AG20443 (cell line): ENCODE measurements around the gene GPR146.

Experiments used
- DNase-seq: peaks from one replicate; pipeline ENCODE4 v3.0.0; 2012; ENCODE audit warnings: low spot score, mixed read lengths

GPR146 gene

DNA sequence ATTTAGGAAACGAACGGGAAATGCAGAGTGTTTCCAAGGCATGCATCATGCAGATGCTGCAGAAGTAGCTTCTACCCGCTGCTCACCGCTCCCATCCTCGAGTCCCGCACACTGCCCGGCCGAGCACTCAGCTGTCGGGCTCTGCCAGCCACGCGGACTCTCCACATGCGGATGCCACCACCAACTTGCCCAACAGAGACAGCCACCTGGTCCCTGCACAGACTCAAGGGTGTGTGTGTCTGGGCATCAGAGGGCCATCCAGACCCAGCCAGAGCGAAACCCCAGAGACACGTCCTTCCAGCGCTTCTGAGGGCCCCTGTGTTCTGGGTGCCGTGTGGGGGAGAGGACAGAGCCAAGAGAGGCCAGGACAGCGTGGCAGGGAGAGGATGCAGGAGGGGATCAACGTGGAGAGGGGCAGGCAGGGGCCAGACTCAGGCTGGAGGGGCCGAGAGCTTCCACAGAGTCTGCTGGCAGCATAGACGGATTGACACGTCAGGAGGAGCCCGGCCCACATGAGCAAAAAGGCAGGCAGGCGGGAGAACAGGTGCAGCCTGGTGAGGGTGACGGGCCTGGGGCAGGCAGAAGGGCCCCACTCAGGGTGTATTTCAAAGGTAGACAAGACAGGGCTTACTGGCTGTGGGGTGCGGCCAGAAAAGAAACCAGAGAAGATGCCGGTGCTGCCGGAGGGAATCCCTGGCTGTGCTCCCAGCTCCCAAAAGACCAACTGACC lies 61.9 kb downstream of the GPR146 start:
- DNase-seq: no peak

DNA sequence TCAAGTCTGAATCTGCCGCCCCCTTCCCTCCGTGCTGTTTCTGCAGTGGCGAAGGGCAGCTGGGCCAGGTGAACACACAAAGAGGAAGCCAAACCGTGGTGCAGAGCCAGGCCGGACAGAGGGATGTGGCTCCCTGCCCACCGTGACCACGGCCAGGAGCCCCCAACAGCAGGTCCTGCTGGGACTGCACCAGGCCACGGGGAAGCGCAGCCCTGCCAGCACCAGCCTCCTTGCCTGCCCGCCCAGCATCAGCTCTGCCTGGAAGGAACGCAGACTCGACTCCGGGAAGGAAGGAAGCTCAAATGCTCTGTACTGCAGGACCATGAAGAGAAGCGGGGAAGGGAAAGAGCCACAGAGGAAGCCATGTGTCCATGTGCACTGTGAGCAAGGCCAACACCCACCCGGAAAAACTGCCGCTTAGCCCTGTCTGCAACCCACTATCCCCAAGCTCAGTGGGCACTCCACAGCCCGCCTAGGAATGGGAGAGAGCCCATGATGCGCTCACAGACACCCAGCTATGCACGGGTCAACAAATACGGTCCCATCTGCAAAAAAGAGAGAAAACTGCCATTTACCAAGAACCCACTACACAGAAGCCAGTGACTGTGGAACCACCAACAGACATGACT lies 62.6 kb downstream of the GPR146 start:
- DNase-seq: no peak

DNA sequence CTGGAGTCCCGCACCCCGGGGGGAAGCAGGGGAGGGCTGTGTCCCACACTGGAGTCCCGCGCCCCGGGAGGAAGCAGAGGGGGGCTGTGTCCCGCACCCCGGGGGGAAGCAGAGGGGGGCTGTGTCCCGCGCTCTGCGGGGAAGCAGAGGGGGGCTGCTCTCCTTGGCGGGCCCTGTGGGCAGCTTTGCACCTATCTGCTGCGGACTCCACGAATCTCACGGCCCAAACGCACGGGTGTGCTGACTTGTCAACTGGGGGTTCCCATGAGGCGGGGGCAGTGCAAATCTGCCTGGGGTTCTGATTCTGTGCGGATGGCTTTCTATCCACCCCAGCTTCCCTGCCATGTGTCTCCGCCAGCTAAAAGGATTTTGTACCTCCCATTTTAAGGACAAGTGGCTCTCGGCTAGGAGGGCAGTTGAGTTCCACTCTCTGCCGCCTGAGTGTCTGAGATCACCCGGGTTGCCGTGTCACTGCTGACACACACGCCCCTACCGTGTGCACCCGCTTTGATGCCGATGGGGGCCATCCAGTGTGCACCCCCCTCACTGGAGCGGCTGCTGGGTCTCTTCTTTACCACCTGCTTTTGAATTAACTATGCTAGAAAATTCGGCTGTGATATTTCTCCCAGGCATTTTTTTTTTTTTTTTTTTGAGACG lies 64.0 kb downstream of the GPR146 start:
- DNase-seq: no peak
